Measurements from ENCODE around the gene ZNF74.

GRCh38 chr22:20420157-20420842 lies 26.3 kb downstream of the ZNF74 start:
- TF ChIP-seq, protein P1, sequence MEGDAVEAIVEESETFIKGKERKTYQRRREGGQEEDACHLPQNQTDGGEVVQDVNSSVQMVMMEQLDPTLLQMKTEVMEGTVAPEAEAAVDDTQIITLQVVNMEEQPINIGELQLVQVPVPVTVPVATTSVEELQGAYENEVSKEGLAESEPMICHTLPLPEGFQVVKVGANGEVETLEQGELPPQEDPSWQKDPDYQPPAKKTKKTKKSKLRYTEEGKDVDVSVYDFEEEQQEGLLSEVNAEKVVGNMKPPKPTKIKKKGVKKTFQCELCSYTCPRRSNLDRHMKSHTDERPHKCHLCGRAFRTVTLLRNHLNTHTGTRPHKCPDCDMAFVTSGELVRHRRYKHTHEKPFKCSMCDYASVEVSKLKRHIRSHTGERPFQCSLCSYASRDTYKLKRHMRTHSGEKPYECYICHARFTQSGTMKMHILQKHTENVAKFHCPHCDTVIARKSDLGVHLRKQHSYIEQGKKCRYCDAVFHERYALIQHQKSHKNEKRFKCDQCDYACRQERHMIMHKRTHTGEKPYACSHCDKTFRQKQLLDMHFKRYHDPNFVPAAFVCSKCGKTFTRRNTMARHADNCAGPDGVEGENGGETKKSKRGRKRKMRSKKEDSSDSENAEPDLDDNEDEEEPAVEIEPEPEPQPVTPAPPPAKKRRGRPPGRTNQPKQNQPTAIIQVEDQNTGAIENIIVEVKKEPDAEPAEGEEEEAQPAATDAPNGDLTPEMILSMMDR (IDR thresholded peaks at IDR 0.05), result no peak
- TF ChIP-seq POLR2A (IDR thresholded peaks at IDR 0.05), result no peak
